Mesenchymal stem cell (in vitro differentiated cells and primary cell): ENCODE data around the gene CENPN. TPM values are rescaled to one million over a fixed set of nuclear protein-coding genes. Genes with fewer than 3 reads are reported as not detected.

Experiments used
- small RNA-seq: library from polyadenylated mRNA; stranded (forward); fragments of <200 nt; extraction: miRNeasy Mini kit (QIAGEN cat#:217004); gene quantifications from one replicate; pipeline ENCODE3, GENCODE V24; 2013; ENCODE audit warnings: low read depth

Gene CENPN

Small RNA genes lying within 50 kb of the gene (small RNA-seq; reads per million reads assigned to genes)
- not detected for gene AC092718.3
